ENCODE measurements around the gene COX8A.
"Not testable (repeated sequence)": the region's sequence is repeated elsewhere in the genome, so short reads cannot be mapped to it uniquely, and the experiment has no call there.

COX8A gene

GRCh38 chr11:63970902-63971301, 3.5 kb upstream of the COX8A start:
- peak; percentile 72 for DNase-seq

GRCh38 chr11:63973912-63974258, 535 bp upstream of the COX8A start:
- not testable (repeated sequence) for DNase-seq

DNA sequence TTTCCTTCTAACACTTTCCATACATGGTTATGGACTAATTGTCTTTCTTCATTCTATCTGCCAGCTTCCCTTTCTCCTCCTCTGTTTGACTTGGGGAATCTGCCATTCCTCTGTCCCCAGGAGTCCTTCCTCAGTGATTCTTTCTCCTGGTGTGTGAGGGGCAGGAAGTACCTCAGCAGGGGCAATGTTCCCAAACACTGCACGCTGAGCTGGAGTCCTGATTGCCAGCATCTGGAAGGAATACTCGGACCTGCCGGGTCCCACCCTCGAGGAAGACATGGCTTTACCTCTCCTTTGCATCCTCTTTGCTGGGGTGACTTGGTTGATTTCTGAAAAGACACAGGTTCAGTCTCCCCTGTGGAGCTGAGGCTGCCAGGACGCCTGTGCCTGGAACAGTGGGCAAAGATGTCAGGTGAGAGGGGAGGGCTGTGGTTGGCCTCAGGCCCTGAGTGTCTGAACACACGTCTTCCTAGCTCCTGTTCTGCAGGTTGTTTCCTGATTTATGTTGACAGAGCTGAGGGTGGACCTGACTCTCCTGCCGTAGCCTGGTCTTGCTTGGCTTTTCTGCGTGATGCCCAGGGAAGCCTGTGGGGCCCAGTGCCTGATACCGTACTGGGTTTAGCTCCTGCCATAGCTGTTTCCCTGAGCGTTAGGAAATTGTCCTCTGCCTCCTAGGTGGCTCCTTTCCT, 4.3 kb downstream of the COX8A start:
- no peak for DNase-seq

DNA sequence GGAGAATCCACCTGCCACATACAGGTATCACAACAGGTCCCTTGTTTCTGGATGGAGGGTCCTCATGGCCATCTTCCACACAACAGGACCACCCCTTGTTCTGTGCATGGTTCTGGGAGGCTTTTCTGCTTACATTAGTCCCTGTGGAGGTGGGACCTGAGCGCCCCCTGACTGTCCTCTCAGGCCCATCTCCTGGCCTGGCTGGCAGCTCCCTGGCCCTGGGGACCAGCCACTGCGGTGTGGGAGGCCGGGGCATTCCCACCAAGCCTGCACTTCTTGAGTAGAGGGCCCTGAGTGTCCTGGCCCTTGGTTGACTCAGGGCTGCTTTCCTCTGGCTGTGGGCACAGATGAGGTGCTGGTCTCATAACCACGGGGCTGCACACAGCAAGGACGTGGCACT, 5.0 kb downstream of the COX8A start:
- DNase-seq = no peak

DNA sequence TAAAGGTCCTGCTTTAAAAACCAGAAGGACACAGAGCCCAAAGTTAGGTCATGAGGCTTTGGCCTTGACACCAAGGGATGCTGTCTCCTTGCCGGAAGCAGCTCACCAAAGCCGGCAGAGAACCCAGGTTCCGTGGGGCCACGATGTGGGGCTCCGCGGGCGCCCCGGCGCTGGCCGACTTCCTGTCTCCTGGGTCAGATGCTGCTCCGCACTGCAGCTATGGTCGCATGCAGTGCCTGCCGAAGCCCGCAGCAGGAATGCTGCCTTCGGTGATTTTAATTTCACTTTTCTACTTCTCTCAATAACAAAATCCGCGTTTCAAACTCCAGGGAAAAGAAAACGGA, 11.4 kb downstream of the COX8A start:
- peak; percentile 59 for DNase-seq

GRCh38 chr11:63986156-63986931, 11.9 kb downstream of the COX8A start, which contains the start of gene OTUB1:
Gene OTUB1, plus strand, starts transcription at chr11:63986438. Its CDS starts 19 bp downstream, at chr11:63986457.
- peak; percentile 90 for DNase-seq

GRCh38 chr11:63986932-63987513, 12.6 kb downstream of the COX8A start:
- no peak for DNase-seq

DNA sequence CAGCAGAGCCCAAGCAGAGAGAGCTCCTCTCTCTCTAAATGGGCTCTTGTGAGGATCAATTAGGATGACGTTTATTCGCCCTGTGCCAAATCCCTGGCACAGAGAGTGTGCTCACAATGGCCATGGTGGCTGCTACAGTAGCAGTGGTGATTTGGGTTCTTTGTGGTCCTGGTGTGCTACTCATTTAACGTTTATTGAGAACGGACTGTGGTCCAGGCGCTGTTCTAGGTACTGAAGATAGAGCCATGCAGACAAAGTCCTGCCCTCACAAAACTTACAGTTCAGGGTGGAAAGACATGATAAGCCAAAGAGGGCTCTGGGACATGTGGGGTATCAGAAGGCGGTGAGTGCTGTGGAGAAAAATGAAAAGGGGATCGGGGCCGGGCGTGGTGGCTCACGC, 17.1 kb downstream of the COX8A start:
- no peak for DNase-seq

GRCh38 chr11:63993100-63993499, 18.7 kb downstream of the COX8A start:
- DNase-seq = no peak

- DNase-seq = no peak
Measured at GRCh38 chr11:63993993-63994392, 19.6 kb downstream of the COX8A start.

DNA sequence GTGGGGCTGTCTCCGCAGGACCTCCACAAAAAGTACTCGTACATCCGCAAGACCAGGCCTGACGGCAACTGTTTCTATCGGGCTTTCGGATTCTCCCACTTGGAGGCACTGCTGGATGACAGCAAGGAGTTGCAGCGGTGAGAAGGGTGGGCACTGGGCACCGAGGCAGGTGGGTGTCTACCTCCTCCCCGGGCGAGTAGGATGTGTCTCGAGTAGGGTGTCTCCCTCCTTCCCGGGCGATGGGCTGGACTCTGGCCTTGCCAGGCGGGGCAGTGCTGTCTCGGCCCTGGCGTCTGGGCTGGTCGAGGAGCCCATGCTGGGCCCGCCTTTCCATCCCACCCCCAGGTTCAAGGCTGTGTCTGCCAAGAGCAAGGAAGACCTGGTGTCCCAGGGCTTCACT, 22.1 kb downstream of the COX8A start:
- no peak for DNase-seq

DNA sequence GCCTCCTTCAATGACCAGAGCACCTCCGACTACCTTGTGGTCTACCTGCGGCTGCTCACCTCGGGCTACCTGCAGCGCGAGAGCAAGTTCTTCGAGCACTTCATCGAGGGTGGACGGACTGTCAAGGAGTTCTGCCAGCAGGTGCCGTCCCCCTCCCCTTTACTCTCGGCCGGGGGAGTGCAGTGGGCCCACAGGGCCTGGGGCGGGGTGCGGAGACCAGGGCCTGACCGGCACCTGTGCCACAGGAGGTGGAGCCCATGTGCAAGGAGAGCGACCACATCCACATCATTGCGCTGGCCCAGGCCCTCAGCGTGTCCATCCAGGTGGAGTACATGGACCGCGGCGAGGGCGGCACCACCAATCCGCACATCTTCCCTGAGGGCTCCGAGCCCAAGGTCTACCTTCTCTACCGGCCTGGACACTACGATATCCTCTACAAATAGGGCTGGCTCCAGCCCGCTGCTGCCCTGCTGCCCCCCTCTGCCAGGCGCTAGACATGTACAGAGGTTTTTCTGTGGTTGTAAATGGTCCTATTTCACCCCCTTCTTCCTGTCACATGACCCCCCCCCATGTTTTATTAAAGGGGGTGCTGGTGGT, 22.8 kb downstream of the COX8A start:
- DNase-seq = no peak

DNA sequence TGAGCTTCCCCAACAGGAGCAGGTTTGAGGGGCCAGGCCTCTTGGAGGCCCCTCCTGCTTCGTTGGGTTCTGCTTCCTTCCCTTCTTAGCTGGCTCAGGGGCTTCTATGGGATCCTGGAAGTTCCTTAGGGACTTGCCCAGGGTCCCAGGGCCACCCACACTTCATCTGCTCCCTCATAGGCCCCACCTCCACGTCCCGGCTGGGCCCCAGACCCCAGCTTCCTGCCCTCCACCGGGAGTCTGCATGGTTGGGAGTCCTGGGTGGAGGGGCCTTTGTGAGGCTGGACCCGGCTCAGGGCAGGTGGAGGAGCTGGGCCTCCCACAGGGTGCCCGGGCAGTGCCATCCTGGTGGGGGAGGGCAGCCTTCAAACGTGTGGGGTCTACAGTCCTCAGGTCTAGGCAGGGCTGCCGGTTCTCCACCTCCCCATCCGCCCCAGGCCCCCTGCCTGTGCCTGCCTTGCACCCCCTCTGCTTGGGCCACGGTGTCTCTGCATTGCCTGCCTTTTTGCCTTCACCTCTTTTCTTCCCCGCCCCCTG, 23.4 kb downstream of the COX8A start:
- DNase-seq = no peak

DNA sequence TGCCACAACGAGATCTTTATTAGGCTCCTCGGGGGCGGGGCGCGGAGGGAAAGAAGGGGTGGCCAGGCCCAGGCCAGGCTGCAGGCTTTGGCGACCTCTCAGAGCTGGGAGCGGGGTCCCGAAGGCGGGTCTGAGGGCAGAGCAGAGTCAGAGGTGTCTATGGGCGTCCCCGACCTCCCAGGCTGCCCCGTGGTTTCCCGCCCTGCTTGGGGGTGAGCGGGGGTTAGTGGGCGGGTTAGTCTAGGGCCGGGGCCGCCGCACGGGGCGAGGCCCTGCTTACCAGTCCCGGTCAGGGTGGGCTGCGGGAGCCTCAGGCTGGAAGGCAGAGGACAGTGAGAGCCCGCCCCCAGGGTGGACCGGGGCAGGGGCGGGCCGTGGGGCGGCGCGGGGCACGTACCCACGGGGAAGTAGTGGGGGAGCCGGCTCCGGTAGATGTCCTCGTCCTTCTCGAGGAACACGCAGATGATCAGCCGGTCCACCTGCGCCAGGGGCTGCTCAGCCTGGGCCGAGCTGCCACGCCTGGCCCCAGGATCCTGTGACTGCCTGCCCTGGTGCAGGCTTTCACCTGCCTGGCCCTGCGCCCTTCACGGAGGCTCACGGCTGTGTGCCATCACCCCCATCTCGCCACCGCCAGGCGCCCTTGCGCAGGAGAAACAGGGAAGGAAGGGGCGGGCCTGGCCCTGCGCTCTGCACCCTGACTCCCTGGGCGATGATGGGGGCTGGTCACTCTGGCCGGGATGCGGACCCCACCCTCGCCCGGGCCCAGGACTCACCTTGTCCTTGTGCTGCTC, 24.3 kb downstream of the COX8A start:
- DNase-seq = no peak

DNA sequence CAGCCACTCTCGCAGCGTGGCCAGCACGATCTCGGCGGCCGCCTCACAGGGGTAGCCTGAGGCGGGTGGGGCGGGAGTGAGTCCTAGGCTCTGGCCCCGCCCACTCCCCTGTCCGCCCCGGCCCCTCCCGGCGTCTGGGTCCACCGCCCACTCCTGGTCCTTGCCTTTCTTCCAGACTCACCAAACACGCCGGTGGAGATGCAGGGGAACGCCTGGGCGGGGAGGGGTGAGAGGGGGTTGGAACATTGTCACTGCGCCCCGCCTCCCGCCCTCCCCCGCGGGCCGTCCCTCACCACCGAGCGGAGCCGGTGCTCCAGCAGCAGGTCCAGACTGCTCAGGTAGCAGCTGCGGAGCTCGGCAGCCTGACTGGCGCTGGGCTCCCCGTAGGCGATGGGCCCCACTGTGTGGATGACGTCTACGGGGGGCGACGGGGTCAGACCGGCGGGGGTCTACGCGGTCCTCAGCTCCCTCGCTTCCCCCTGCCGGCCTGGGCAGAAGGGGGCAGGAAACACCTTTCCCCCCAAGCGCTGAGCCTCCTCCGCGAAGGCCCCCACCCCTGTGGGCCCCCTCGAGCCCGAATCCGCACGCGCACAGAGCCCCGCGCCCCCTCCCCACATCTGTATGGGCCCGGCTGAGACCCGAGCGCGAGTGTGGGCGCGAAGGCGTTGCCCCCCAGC, 25.1 kb downstream of the COX8A start:
- DNase-seq = no peak

DNA sequence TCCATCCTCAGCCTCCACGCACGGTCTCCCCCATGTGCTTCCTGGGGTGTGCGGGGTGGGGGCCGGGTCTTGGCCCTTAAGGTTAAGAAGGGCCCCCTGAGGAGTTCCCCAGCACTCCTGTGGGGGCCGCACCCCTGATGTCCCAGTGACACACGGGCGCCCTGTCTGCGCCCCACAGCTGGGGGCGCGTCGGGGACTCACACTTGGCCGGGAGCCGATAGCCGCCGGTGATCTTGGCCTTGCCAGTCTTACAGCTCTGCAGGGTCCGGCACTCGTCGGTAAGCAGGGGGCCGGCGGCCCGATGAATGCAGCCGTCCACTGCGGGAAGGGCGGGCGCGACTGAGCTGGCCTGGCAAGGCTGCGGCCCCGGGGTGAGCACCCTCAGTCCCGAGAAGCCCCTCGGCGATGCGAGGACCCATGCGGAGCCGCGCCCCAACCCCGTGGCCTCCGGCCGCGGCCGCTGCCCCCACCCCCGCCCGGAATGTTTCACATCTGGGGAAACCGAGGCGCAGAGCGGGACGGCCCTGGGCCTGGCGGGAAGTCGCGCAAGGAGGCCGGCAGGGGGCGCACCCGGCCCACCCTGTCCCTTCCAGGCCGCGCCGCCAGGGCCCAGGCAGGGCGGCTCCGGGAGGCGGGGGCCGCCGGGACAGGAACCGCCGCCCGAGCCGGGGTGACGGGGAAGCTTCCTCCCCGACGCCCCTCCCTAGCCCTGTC, 25.8 kb downstream of the COX8A start:
- DNase-seq = no peak

GRCh38 chr11:64000740-64001483, 26.5 kb downstream of the COX8A start:
- DNase-seq = no peak

- DNase-seq = no peak
Measured at GRCh38 chr11:64001484-64002420, 27.3 kb downstream of the COX8A start.

GRCh38 chr11:64003807-64004589, 29.6 kb downstream of the COX8A start:
- no peak for DNase-seq
